Measurements from ENCODE around the gene SLIT3. TPM values are rescaled to one million over a fixed set of nuclear protein-coding genes. Genes with fewer than 3 reads are reported as not detected.

SLIT3 gene
- total and polyA plus RNA-seq, 10 of the 15 experiments (the other 5 are each of a cell fraction or from before 2014, with no cell fraction given), result 0.05 TPM; not detected in 9

GRCh38 chr5:168995024-168995423, 305.9 kb downstream of the SLIT3 start:
- 46% methylated on average over 3 of the region's 3 CpGs for WGBS (ENCODE audit: insufficient coverage, insufficient replicate concordance, low lambda C conversion rate, missing lambda C conversion rate)
- ATAC-seq, result no peak

More at GRCh38 chr5:168995024-168995423, 305.9 kb downstream of the SLIT3 start:
- DNase-seq (ENCODE audit: low read depth, low spot score) (no peak), FAIRE-seq (no peak)
- intact Hi-C loops (cut with micrococcal nuclease; ENCODE audit: unreplicated experiment), result no loop called here
- H3K9me3 ChIP-seq (replicated peaks; ENCODE audit: control insufficient read depth, insufficient read depth, low read length), result no peaks in the 10 kb centered on the region
- H3K4me1 ChIP-seq (ENCODE audit: control insufficient read depth, insufficient read depth, low read length), result no peaks in the 10 kb centered on the region
- TF ChIP-seq ATF2 (IDR thresholded peaks at IDR 0.05; ENCODE audit: low read length) (no peak), YBX1 (IDR thresholded peaks at IDR 0.05) (no peak), KAT2A (conservative IDR thresholded peaks at IDR 0.05; ENCODE audit: control insufficient read depth, low read depth, low read length) (no peak), RELB (IDR thresholded peaks at IDR 0.05; ENCODE audit: low read depth) (no peak), RBBP5 (conservative IDR thresholded peaks at IDR 0.05) (no peak), CHD2 (IDR thresholded peaks at IDR 0.05; ENCODE audit: borderline replicate concordance, low read depth, low read length) (no peak), ZNF622 (IDR thresholded peaks at IDR 0.05) (no peak), WRNIP1 (IDR thresholded peaks at IDR 0.05; ENCODE audit: borderline replicate concordance, low read depth, low read length) (no peak), SREBF1 (IDR thresholded peaks at IDR 0.05; ENCODE audit: low read length) (no peak), ZSCAN29 (IDR thresholded peaks at IDR 0.05) (no peak), FOXK2 (IDR thresholded peaks at IDR 0.05) (no peak), NR2C1 (IDR thresholded peaks at IDR 0.05) (no peak), DPF2 (IDR thresholded peaks at IDR 0.05) (no peak), PRDM15 (CRISPR knock-in tag; IDR thresholded peaks at IDR 0.05) (no peak)
- POLR2A ChIA-PET, result no interaction called here
- H3K4me3 ChIP-seq, result no peak overlapping the region
- no peaks in the 10 kb centered on the region for H3K36me3 ChIP-seq (ENCODE audit: control insufficient read depth in 2 of 2, insufficient read depth in 2 of 2, low read length in 1 of 2)
- in situ Hi-C loops (cut with MboI), result no loop called here
- RAD21 ChIA-PET (ENCODE audit: unreplicated experiment), result no interaction called here
- H3K9ac ChIP-seq (ENCODE audit: control insufficient read depth, insufficient read depth, low read length), result no peak overlapping the region
- H3K27me3 ChIP-seq (replicated peaks in 1 of 2; ENCODE audit: control insufficient read depth in 2 of 2, insufficient read depth in 2 of 2, low read length in 1 of 2), result peaks cover 0 to 2% of the 10 kb centered on the region in 2 experiments; a peak in 1 of 4 replicates
- no peaks in the 10 kb centered on the region for H3K79me2 ChIP-seq (ENCODE audit: control insufficient read depth, insufficient read depth, low read length)
- no peak overlapping the region for H3K4me2 ChIP-seq (ENCODE audit: control insufficient read depth, insufficient read depth)
- H2AFZ ChIP-seq (ENCODE audit: control insufficient read depth, low read depth, low read length), result no peak overlapping the region
- CTCF ChIA-PET, result no interaction called here
- H3K27ac ChIP-seq (ENCODE audit: control insufficient read depth, insufficient read depth), result no peak overlapping the region
- SMC1A ChIA-PET (ENCODE audit: uncharacterized antibody, unreplicated experiment), result no interaction called here
- no peaks in the 10 kb centered on the region for H4K20me1 ChIP-seq (ENCODE audit: control insufficient read depth, insufficient read depth)
- no TSS peak for BruUV-seq (replicated peaks)
